ENCODE results near the gene GDF2.

Gene GDF2

GRCh38 chr10:47290338-47290737, 31.9 kb upstream of the GDF2 start:
- DNase-seq (ENCODE audit: low read depth in 1 of 2, low spot score in 1 of 2): no peak

- no peak for DNase-seq (ENCODE audit: low read depth in 1 of 2, low spot score in 1 of 2)
Measured at GRCh38 chr10:47291682-47292081, 30.6 kb upstream of the GDF2 start.

GRCh38 chr10:47294057-47294456, 28.2 kb upstream of the GDF2 start:
- DNase-seq (ENCODE audit: low read depth in 1 of 2, low spot score in 1 of 2): no peak

GRCh38 chr10:47294501-47294900, 27.8 kb upstream of the GDF2 start:
- DNase-seq (ENCODE audit: low read depth in 1 of 2, low spot score in 1 of 2): no peak

- no peak for DNase-seq (ENCODE audit: low read depth in 1 of 2, low spot score in 1 of 2)
Measured at GRCh38 chr10:47295411-47295810, 26.8 kb upstream of the GDF2 start.

GRCh38 chr10:47296156-47296894, 25.9 kb upstream of the GDF2 start:
- DNase-seq (ENCODE audit: low read depth in 1 of 2, low spot score in 1 of 2): no peak

GRCh38 chr10:47296941-47297340, 25.3 kb upstream of the GDF2 start:
- DNase-seq (ENCODE audit: low read depth in 1 of 2, low spot score in 1 of 2): no peak

- DNase-seq (ENCODE audit: low read depth in 1 of 2, low spot score in 1 of 2): no peak
Measured at GRCh38 chr10:47297866-47298540, 24.3 kb upstream of the GDF2 start.

- no peak for DNase-seq (ENCODE audit: low read depth in 1 of 2, low spot score in 1 of 2)
Measured at GRCh38 chr10:47298715-47299114, 23.5 kb upstream of the GDF2 start.

GRCh38 chr10:47299611-47300428, 22.4 kb upstream of the GDF2 start, which contains the start of gene GDF10:
GDF10 (plus strand) TSS chr10:47300197; CDS start chr10:47300652, 455 bp downstream.
- DNase-seq (ENCODE audit: low read depth in 1 of 2, low spot score in 1 of 2): no peak

GRCh38 chr10:47300429-47300931, 21.8 kb upstream of the GDF2 start:
- DNase-seq (ENCODE audit: low read depth in 1 of 2, low spot score in 1 of 2): no peak

GRCh38 chr10:47301833-47302232, 20.4 kb upstream of the GDF2 start:
- DNase-seq (ENCODE audit: low read depth in 1 of 2, low spot score in 1 of 2): no peak

- no peak for DNase-seq (ENCODE audit: low read depth in 1 of 2, low spot score in 1 of 2)
Measured at GRCh38 chr10:47303105-47303504, 19.1 kb upstream of the GDF2 start.

GRCh38 chr10:47303866-47304265, 18.4 kb upstream of the GDF2 start:
- DNase-seq (ENCODE audit: low read depth in 1 of 2, low spot score in 1 of 2): no peak

- no peak for DNase-seq (ENCODE audit: low read depth in 1 of 2, low spot score in 1 of 2)
Measured at GRCh38 chr10:47305566-47305965, 16.7 kb upstream of the GDF2 start.

GRCh38 chr10:47306387-47307210, 15.7 kb upstream of the GDF2 start:
- DNase-seq (ENCODE audit: low read depth in 1 of 2, low spot score in 1 of 2): no peak

GRCh38 chr10:47307381-47307780, 14.9 kb upstream of the GDF2 start:
- DNase-seq (ENCODE audit: low read depth in 1 of 2, low spot score in 1 of 2): no peak

- DNase-seq (ENCODE audit: low read depth in 1 of 2, low spot score in 1 of 2): no peak
Measured at GRCh38 chr10:47308775-47309174, 13.5 kb upstream of the GDF2 start.

GRCh38 chr10:47309408-47310089, 12.7 kb upstream of the GDF2 start:
- no peak for DNase-seq (ENCODE audit: low read depth in 1 of 2, low spot score in 1 of 2)

GRCh38 chr10:47310090-47310505, 12.2 kb upstream of the GDF2 start:
- DNase-seq (ENCODE audit: low read depth in 1 of 2, low spot score in 1 of 2): no peak

All from activated CD4-positive, alpha-beta T cell treated with anti-CD3 and anti-CD28 coated beads, Interleukin-2, amount 50 U/mL, for 24 hours (primary cell).